Pancreas (tissue), 10 donors: ENCODE data around the gene MFSD12. TPM values are rescaled to one million over a fixed set of nuclear protein-coding genes. Genes with fewer than 3 reads are reported as not detected.

Experiments used
- ATAC-seq, 4 donors: fragments of 200-7000 bp; cut with Tn5 transposase; one replicate each; pipeline versions ENCODE4 v1.8.0 to v1.9.1; 2020; ENCODE audit warnings: mild to moderate bottlenecking in 4 of 4, moderate library complexity in 4 of 4
- DNase-seq, 6 donors: peaks; one replicate each; pipeline ENCODE4 v3.0.0-alpha.2; 2020
- FAIRE-seq: peaks from 2 replicates; lab custom pipeline; 2012; peaks lifted over from hg19 to GRCh38; lab: Jason Lieb, UNC
- H3K27ac ChIP-seq, 4 donors: fragments of 200-600 bp; sonication (generic); 1 replicate in 3 of 4; 2 replicates in 1 of 4; pipeline versions ENCODE4 v1.5.0 to v1.8.0; 2020
- H3K27me3 ChIP-seq, 4 donors: fragments of 200-600 bp; one replicate each; pipeline ENCODE4 v1.8.0; 2021
- H3K36me3 ChIP-seq, 3 donors: fragments of 200-600 bp; sonication (generic) in 1 of 3; one replicate each; pipeline versions ENCODE4 v1.5.0 to v1.8.0; 2020 to 2021
- H3K4me1 ChIP-seq, 3 donors: fragments of 200-600 bp; one replicate each; pipeline ENCODE4 v1.8.0; 2021
- H3K4me3 ChIP-seq, 4 donors: fragments of 200-600 bp; sonication (generic) in 2 of 4; one replicate each; pipeline versions ENCODE4 v1.5.0 to v1.8.0; 2020 to 2021
- H3K9me3 ChIP-seq, 4 donors: fragments of 200-600 bp; one replicate each; pipeline ENCODE4 v1.8.0; 2021
- WGBS, 2 donors: extraction: QIAGEN DNeasy Blood & Tissue Kit; methylation state at CpG; one replicate each; pipeline ENCODE4 v1.1.7; 2013; 5-methylcytosine and 5-hydroxymethylcytosine counted together
- intact Hi-C, 3 donors: fragments of 100-400 bp; cut with DNase I; formaldehyde crosslinking; loops; one replicate each; pipeline versions ENCODE4 v1.11.1 to v1.14.2; 2022
- polyA plus RNA-seq, 2 donors: library from polyadenylated mRNA; stranded (reverse); fragments of 200-250 nt; gene quantifications; one replicate each; pipeline ENCODE4 v1.2.3, GENCODE V29; 2013
- total RNA-seq, 6 donors: library from RNA; stranded (reverse); fragmentation: NEBNext Ultra II Directional in 4 of 6; extraction: Animal tissue kit (Norgen Biotek cat#: 25700) in 4 of 6; gene quantifications; one replicate each; pipeline versions ENCODE4 v1.2.1 to v1.2.4, GENCODE V29; 2021 to 2023
- TF ChIP-seq, protein P1 (sequence below), 4 donors: fragments of 200-600 bp; sonication (generic) in 3 of 4; IDR thresholded peaks; one replicate each; pipeline versions ENCODE4 v1.5.0 to v1.8.0; 2021; ENCODE audit warnings: antibody characterized with exemption in 4 of 4
- donor health status: healthy with polysubstance abuse.
- donor health status: DM: no; HTN: no; CAD: no; lungs with moderate emphysema.
- donor health status: DM: no; HTN: no; CAD: no.
- donor health status: control.
- donor health status: control.
- donor health status: Bipolar disorder and iron deficiency.
- donor health status: DM: yes; HTN: yes; CAD: no.
- donor health status: DM: no; HTN: no; CAD: no.
- donor health status: DM: no; HTN: no; CAD: no.
- donor health status: DM: yes; HTN: yes; CAD: no.

Gene MFSD12
- total and polyA plus RNA-seq, 8 donors, result 24.8 to 53.8 (median 39.2) TPM

- no peak overlapping the region for H3K27ac ChIP-seq
- 85 to 90% methylated on average over 15 of the region's 15 CpGs for WGBS, 2 donors
- no peaks in the 10 kb centered on the region for H3K27me3 ChIP-seq
- no peaks in the 10 kb centered on the region for H3K4me1 ChIP-seq
- TF ChIP-seq, protein P1, sequence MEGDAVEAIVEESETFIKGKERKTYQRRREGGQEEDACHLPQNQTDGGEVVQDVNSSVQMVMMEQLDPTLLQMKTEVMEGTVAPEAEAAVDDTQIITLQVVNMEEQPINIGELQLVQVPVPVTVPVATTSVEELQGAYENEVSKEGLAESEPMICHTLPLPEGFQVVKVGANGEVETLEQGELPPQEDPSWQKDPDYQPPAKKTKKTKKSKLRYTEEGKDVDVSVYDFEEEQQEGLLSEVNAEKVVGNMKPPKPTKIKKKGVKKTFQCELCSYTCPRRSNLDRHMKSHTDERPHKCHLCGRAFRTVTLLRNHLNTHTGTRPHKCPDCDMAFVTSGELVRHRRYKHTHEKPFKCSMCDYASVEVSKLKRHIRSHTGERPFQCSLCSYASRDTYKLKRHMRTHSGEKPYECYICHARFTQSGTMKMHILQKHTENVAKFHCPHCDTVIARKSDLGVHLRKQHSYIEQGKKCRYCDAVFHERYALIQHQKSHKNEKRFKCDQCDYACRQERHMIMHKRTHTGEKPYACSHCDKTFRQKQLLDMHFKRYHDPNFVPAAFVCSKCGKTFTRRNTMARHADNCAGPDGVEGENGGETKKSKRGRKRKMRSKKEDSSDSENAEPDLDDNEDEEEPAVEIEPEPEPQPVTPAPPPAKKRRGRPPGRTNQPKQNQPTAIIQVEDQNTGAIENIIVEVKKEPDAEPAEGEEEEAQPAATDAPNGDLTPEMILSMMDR (IDR thresholded peaks at IDR 0.05), result peak in 2 of 4 donors; percentile 10 to 19
- no peaks in the 10 kb centered on the region for H3K36me3 ChIP-seq
- no peaks in the 10 kb centered on the region for H3K9me3 ChIP-seq
- FAIRE-seq (no peak), ATAC-seq (no peak), DNase-seq (no peak)
- H3K4me3 ChIP-seq, result no peak overlapping the region
- intact Hi-C loops, result no loop called here
Measured at GRCh38 chr19:3547301-3547731, 10.1 kb downstream of the MFSD12 start.

DNA sequence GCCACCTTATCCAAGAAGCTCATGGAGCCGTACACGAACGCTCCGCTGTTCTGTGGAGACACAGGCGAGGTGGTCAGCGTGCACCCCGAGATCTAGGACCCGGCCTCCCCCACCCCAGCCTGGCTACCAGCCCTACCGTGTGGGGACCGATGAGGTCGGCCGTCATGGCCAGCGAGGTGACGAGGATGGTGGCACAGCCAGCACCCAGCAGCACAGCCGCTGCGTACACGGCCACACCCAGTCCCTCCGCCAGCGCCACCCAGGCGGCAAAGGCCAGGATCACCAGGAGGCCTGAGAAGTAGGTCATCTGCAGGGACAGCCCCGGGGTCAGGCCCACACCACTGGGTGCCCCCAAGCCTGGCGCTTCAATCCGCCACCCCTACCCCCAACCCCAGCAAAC lies 11.3 kb downstream of the MFSD12 start:
- Histone ChIP-seq H3K27ac (no peak overlapping the region), H3K4me1 (no peaks in the 10 kb centered on the region), H3K9me3 (no peaks in the 10 kb centered on the region), H3K4me3 (no peak overlapping the region), H3K27me3 (no peaks in the 10 kb centered on the region), H3K36me3 (no peaks in the 10 kb centered on the region)
- TF ChIP-seq, protein P1 (IDR thresholded peaks at IDR 0.05), result no peak
- WGBS, 2 donors, result 89 to 93% methylated on average over 23 of the region's 23 CpGs
- ATAC-seq (no peak), FAIRE-seq (no peak), DNase-seq (peak in 1 of 6 donors; percentile 75)
- intact Hi-C loops, result no loop called here

DNA sequence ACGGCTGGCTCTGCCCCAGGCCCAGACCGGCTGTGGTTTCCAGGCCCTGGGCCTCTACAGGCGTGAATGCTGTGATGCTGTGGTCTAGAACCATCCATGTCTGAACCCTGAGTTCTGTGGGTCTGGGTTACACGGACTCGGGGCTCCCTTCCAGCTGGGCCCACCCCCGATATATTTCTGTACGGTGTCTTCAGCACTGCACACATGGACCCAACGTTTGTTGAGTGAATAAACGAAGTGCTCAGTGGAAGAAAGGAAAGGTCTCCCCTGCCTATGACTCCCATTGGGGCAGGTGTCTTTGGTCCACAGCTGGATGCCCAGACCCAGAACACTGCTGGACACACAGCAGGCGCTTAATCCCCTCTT lies 11.7 kb downstream of the MFSD12 start:
- intact Hi-C loops, result no loop called here
- Histone ChIP-seq H3K4me1 (no peaks in the 10 kb centered on the region), H3K4me3 (no peak overlapping the region), H3K36me3 (no peaks in the 10 kb centered on the region), H3K9me3 (no peaks in the 10 kb centered on the region), H3K27ac (no peak overlapping the region), H3K27me3 (no peaks in the 10 kb centered on the region)
- TF ChIP-seq, protein P1 (IDR thresholded peaks at IDR 0.05), result no peak
- 75 to 76% methylated on average over 10 of the region's 10 CpGs for WGBS, 2 donors
- DNase-seq (no peak), FAIRE-seq (no peak), ATAC-seq (no peak)

- Histone ChIP-seq H3K36me3 (no peaks in the 10 kb centered on the region), H3K27ac (no peak overlapping the region), H3K4me3 (no peak overlapping the region), H3K9me3 (no peaks in the 10 kb centered on the region), H3K27me3 (no peaks in the 10 kb centered on the region), H3K4me1 (no peaks in the 10 kb centered on the region)
- DNase-seq (peak; percentile 50 to 95 (median 80)), ATAC-seq (peak; percentile 57 to 83 (median 74)), FAIRE-seq (no peak)
- intact Hi-C loops, result no loop called here
- 64% methylated on average over 27 to 30 of the region's 30 CpGs for WGBS, 2 donors
- TF ChIP-seq, protein P1 (IDR thresholded peaks at IDR 0.05), result peak; percentile 81 to 95 (median 90)
Measured at GRCh38 chr19:3544742-3545668, 12.4 kb downstream of the MFSD12 start.

- Histone ChIP-seq H3K27me3 (no peaks in the 10 kb centered on the region), H3K4me3 (no peak overlapping the region), H3K27ac (no peak overlapping the region), H3K36me3 (no peaks in the 10 kb centered on the region), H3K4me1 (no peaks in the 10 kb centered on the region), H3K9me3 (no peaks in the 10 kb centered on the region)
- FAIRE-seq (no peak), DNase-seq (peak in 2 of 6 donors; percentile 33 to 67), ATAC-seq (no peak)
- WGBS, 2 donors, result 85 to 86% methylated on average over 9 of the region's 9 CpGs
- intact Hi-C loops, result no loop called here
- TF ChIP-seq, protein P1 (IDR thresholded peaks at IDR 0.05), result no peak
Measured at GRCh38 chr19:3544058-3544376, 13.4 kb downstream of the MFSD12 start.
